Subcutaneous preadipocyte (primary cell): ENCODE results near the gene PAK2. TPM values are rescaled to one million over a fixed set of nuclear protein-coding genes. Genes with fewer than 3 reads are reported as not detected.

Experiments used
- small RNA-seq: library from RNA; depleted of rRNA; stranded (forward); fragments of <200 nt; gene quantifications from one replicate; pipeline ENCODE3, GENCODE V24; 2012
- total RNA-seq: library from RNA; depleted of rRNA; stranded (reverse); fragments of >200 nt; gene quantifications from 2 replicates; pipeline ENCODE4 v1.2.3, GENCODE V29; 2012

PAK2 gene
- 37.1 and 53.0 TPM in 2 replicates for total RNA-seq

GRCh38 chr3:196739671-196740480 is at the start of gene PAK2:
TSS of gene PAK2 (plus strand) at chr3:196739857. CDS start at chr3:196782647, 42,790 bp downstream.

GRCh38 chr3:196711838-196712513 is 27.7 kb upstream of the PAK2 start, which contains the start of the genes CEP19 and PIGX:
TSS of gene CEP19 (minus strand) at chr3:196712250. CDS start at chr3:196708657, 3,593 bp downstream.
TSS of gene PIGX (plus strand) at chr3:196712377.

GRCh38 chr3:196867507-196868296 is 128.0 kb downstream of the PAK2 start, which contains the start of gene SENP5:
TSS of gene SENP5 (plus strand) at chr3:196867920. CDS start at chr3:196885182, 17,262 bp downstream.

Small RNAs within 50 kb of the gene (small RNA-seq; reads per million reads assigned to genes)
- gene RNU4-89P (not detected), gene RNU6-42P (0.82 reads per million, percentile 50 among the genes with 10 or more reads in this experiment), gene RNU6-646P (0.11 reads per million)

Other genes starting within 250 kb of the PAK2 start
- 18.0 and 29.5 TPM in 2 replicates for gene RNF168, start 236.1 kb upstream of the PAK2 start, total RNA-seq
- gene SMCO1, start 224.5 kb upstream of the PAK2 start, total RNA-seq, result under 0.01 TPM in 1 of 2 replicates, not detected in the other
- gene WDR53, start 171.3 kb upstream of the PAK2 start, total RNA-seq, result 5.1 and 5.3 TPM in 2 replicates
- gene FBXO45, start 171.2 kb upstream of the PAK2 start, total RNA-seq, result 7.0 and 14.7 TPM in 2 replicates
- gene NRROS, start 100.2 kb upstream of the PAK2 start, total RNA-seq, result 3.3 and 4.9 TPM in 2 replicates
- gene CEP19, start 27.6 kb upstream of the PAK2 start, total RNA-seq, result 2.2 and 3.5 TPM in 2 replicates
- gene PIGX, start 27.5 kb upstream of the PAK2 start, total RNA-seq, result 18.0 and 27.0 TPM in 2 replicates
- 27.6 and 40.5 TPM in 2 replicates for gene SENP5, start 128.1 kb downstream of the PAK2 start, total RNA-seq
- 43.7 and 48.5 TPM in 2 replicates for gene NCBP2, start 202.7 kb downstream of the PAK2 start, total RNA-seq
- 1.8 and 3.3 TPM in 2 replicates for gene PIGZ, start 229.0 kb downstream of the PAK2 start, total RNA-seq